OCI-LY7 (cell line): ENCODE results near the gene IFNL3. TPM values are rescaled to one million over a fixed set of nuclear protein-coding genes. Genes with fewer than 3 reads are reported as not detected.
A peak's percentile ranks its signal among the peaks of the same experiment; 100 is the strongest.

Experiments used
- BruUV-seq: library from RNA; stranded (reverse); fragments of 400-500 nt; replicated peaks from 2 replicates; lab custom pipeline; 2021; lab: Mats Ljungman, UMichigan
- CTCF ChIA-PET: fragments of 300-600 bp; sonication (Branson Sonifier 250); formaldehyde crosslinking; loops from one replicate; lab custom pipeline; 2022; ENCODE audit warnings: antibody characterized with exemption; ENCODE audit not compliant: unreplicated experiment; lab: Charles Lee
- POLR2A ChIA-PET: fragments of 300-600 bp; sonication (Branson Sonifier 250); formaldehyde crosslinking; loops from one replicate; lab custom pipeline; 2022; ENCODE audit warnings: antibody characterized with exemption; lab: Charles Lee
- DNase-seq: peaks from one replicate; pipeline ENCODE4 v3.0.0-alpha.2; 2015; ENCODE audit warnings: low spot score
- H2AFZ ChIP-seq: fragments of 200-600 bp; sonication (generic), shearing (Covaris generic); 2 replicates; pipeline ENCODE4 v1.6.1; 2014; ENCODE audit warnings: mild to moderate bottlenecking, antibody characterized with exemption, low read length, moderate library complexity
- H3K27ac ChIP-seq: fragments of 200-600 bp; sonication (generic); 2 replicates; pipeline ENCODE4 v1.5.1; 2014; ENCODE audit warnings: mixed run types, low read depth, mild to moderate bottlenecking, moderate library complexity, low read length, inconsistent platforms; ENCODE audit not compliant: poor library complexity, severe bottlenecking
- H3K36me3 ChIP-seq: fragments of 200-600 bp; sonication (generic); 2 replicates; pipeline ENCODE4 v1.6.1; 2014; ENCODE audit warnings: mild to moderate bottlenecking, antibody characterized with exemption, low read length, moderate library complexity, mixed read lengths; ENCODE audit not compliant: insufficient read depth
- H3K4me1 ChIP-seq: fragments of 200-600 bp; sonication (generic); 2 replicates; pipeline ENCODE4 v1.5.1; 2014; ENCODE audit warnings: mild to moderate bottlenecking, low read length; ENCODE audit not compliant: insufficient read depth, poor library complexity, severe bottlenecking
- H3K4me2 ChIP-seq: fragments of 200-600 bp; sonication (generic); 2 replicates; pipeline ENCODE4 v1.6.1; 2014; ENCODE audit warnings: mild to moderate bottlenecking, low read length
- H3K4me3 ChIP-seq: fragments of 200-600 bp; sonication (generic); 2 replicates; pipeline ENCODE4 v1.5.1; 2014; ENCODE audit warnings: mild to moderate bottlenecking, low read depth, low read length; ENCODE audit not compliant: poor library complexity, severe bottlenecking
- H3K79me2 ChIP-seq: fragments of 200-600 bp; sonication (generic); 2 replicates; pipeline ENCODE4 v1.6.1; 2016; ENCODE audit warnings: low read depth, mild to moderate bottlenecking, low read length, moderate library complexity, mixed read lengths; ENCODE audit not compliant: insufficient read depth
- H3K9me2 ChIP-seq: fragments of 200-600 bp; sonication (generic); 2 replicates; pipeline ENCODE4 v1.6.1; 2016; ENCODE audit warnings: mild to moderate bottlenecking, low read length, mixed read lengths; ENCODE audit not compliant: insufficient read depth
- H3K9me3 ChIP-seq: fragments of 200-600 bp; sonication (generic); 2 replicates; pipeline ENCODE4 v1.6.1; 2014; ENCODE audit warnings: mild to moderate bottlenecking, mixed run types, low read length, mixed read lengths
- H4K20me1 ChIP-seq: fragments of 200-600 bp; sonication (generic); 2 replicates; pipeline ENCODE4 v1.6.1; 2014; ENCODE audit warnings: mild to moderate bottlenecking, antibody characterized with exemption, low read length, moderate library complexity, mixed read lengths; ENCODE audit not compliant: insufficient read depth
- CTCF ChIP-seq: fragments of 200-600 bp; sonication (generic); conservative IDR thresholded peaks from 2 replicates; pipeline ENCODE4 v1.5.1; 2014; ENCODE audit warnings: mild to moderate bottlenecking, antibody characterized with exemption, low read length, moderate library complexity, mixed read lengths
- EZH2phosphoT487 ChIP-seq: fragments of 200-600 bp; sonication (generic); IDR thresholded peaks from 2 replicates; pipeline ENCODE4 v1.6.1; 2018; ENCODE audit warnings: low read depth, borderline replicate concordance, mild to moderate bottlenecking, mixed run types, antibody characterized with exemption, low read length, moderate library complexity, mixed read lengths
- intact Hi-C: fragments of 100-400 bp; cut with micrococcal nuclease; formaldehyde crosslinking; loops from one replicate; pipeline ENCODE4 v1.10.0; 2022; ENCODE audit not compliant: unreplicated experiment
- total RNA-seq, 2 experiments: library from RNA; depleted of rRNA in 1 of 2; stranded (reverse); fragments of >200 nt in 1 of 2; shearing (Covaris generic) in 1 of 2; gene quantifications; 2 replicates each; pipeline ENCODE4 v1.2.3, GENCODE V29; 2014 to 2022

The IFNL3 gene
- total RNA-seq, 2 experiments from 2014 or later = not detected

- Histone ChIP-seq H3K9me2 (no peaks in the 10 kb centered on the region), H3K9me3 (no peaks in the 10 kb centered on the region), H3K79me2 (no peaks in the 10 kb centered on the region), H2AFZ (no peak overlapping the region), H3K36me3 (no peaks in the 10 kb centered on the region), H3K4me3 (no peak overlapping the region), H3K4me2 (no peak overlapping the region), H4K20me1 (no peaks in the 10 kb centered on the region), H3K27ac (no peak overlapping the region), H3K4me1 (no peaks in the 10 kb centered on the region)
- DNase-seq = no peak
- intact Hi-C loops = no loop called here
- POLR2A ChIA-PET = no interaction called here
- TF ChIP-seq CTCF = no peak
- no peak for TF ChIP-seq EZH2phosphoT487
- CTCF ChIA-PET = no interaction called here
- BruUV-seq = no TSS peak
Observed at GRCh38 chr19:39253374-39254149, 8.8 kb upstream of the IFNL3 start.

GRCh38 chr19:39252458-39252857 lies 7.7 kb upstream of the IFNL3 start:
- DNase-seq = no peak
- Histone ChIP-seq H3K36me3 (no peaks in the 10 kb centered on the region), H3K4me2 (no peak overlapping the region), H3K9me2 (no peaks in the 10 kb centered on the region), H3K9me3 (no peaks in the 10 kb centered on the region), H3K4me1 (no peaks in the 10 kb centered on the region), H3K4me3 (no peak overlapping the region), H2AFZ (no peak overlapping the region), H3K27ac (no peak overlapping the region), H3K79me2 (no peaks in the 10 kb centered on the region), H4K20me1 (no peaks in the 10 kb centered on the region)
- CTCF ChIA-PET = no interaction called here
- TF ChIP-seq EZH2phosphoT487 = no peak
- TF ChIP-seq CTCF = no peak
- intact Hi-C loops = no loop called here
- POLR2A ChIA-PET = no interaction called here
- no TSS peak for BruUV-seq

DNA sequence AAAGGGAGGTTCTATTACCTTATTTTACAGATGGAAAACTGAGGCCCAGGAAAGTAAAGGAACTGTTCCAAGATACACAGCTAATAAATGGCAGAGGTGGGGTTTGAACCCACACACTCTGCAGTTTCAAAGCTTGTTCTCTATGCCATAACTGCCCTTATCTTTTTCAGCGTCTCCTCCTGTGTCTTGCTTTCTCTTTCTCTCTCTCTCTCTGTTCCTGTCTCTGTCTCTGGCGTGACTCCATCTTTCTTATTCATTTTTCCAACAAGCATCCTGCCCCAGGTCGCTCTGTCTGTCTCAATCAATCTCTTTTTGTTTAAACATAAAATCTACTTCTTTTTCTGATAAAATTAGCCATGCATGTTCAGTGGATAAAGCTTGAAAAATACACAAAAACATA lies 7.0 kb upstream of the IFNL3 start:
- Histone ChIP-seq H4K20me1 (no peaks in the 10 kb centered on the region), H3K4me2 (no peak overlapping the region), H3K9me2 (no peaks in the 10 kb centered on the region), H3K4me1 (no peaks in the 10 kb centered on the region), H3K36me3 (no peaks in the 10 kb centered on the region), H3K9me3 (no peaks in the 10 kb centered on the region), H3K27ac (no peak overlapping the region), H2AFZ (peak overlapping the region; percentile 23; the same call in 1 of the 2 replicates), H3K4me3 (no peak overlapping the region), H3K79me2 (no peaks in the 10 kb centered on the region)
- CTCF ChIA-PET = no interaction called here
- intact Hi-C loops = no loop called here
- TF ChIP-seq EZH2phosphoT487 (no peak), CTCF (no peak)
- POLR2A ChIA-PET = interaction anchor here (0.6 kb wide), 1 partner anchor 277 kb away, joined by 4 read pairs; no protein-coding TSS in a partner anchor
- BruUV-seq = no TSS peak
- DNase-seq = no peak
